Peyer's patch (tissue), 4 donors: ENCODE results near the gene AK9.

ENCODE experiments used
- CTCF ChIP-seq, 6 experiments: fragments of 450-650 bp in 4 of 6; fragments of 200-600 bp in 2 of 6; sonication (generic) in 1 of 6; IDR thresholded peaks; one replicate each; pipeline ENCODE4 v1.5.1; 2017 to 2019; ENCODE audit warnings: antibody characterized with exemption in 6 of 6, mild to moderate bottlenecking in 3 of 6, moderate library complexity in 1 of 6
- POLR2A ChIP-seq, 2 donors: fragments of 450-650 bp; IDR thresholded peaks; one replicate each; pipeline ENCODE4 v1.5.1; 2017; ENCODE audit warnings: antibody characterized with exemption in 2 of 2, mild to moderate bottlenecking in 2 of 2, moderate library complexity in 2 of 2

GRCh38 chr6:109672175-109672574, 18.8 kb downstream of the AK9 start:
- TF ChIP-seq CTCF (IDR thresholded peaks at IDR 0.05) (no peak), POLR2A (IDR thresholded peaks at IDR 0.05) (no peak)
